Measurements from ENCODE around the gene ZNF418. TPM values are rescaled to one million over a fixed set of nuclear protein-coding genes. Genes with fewer than 3 reads are reported as not detected.

Gene ZNF418
- total and polyA plus RNA-seq, 7 donors, result 0.60 to 12.5 (median 9.4) TPM; not detected in 1

DNA sequence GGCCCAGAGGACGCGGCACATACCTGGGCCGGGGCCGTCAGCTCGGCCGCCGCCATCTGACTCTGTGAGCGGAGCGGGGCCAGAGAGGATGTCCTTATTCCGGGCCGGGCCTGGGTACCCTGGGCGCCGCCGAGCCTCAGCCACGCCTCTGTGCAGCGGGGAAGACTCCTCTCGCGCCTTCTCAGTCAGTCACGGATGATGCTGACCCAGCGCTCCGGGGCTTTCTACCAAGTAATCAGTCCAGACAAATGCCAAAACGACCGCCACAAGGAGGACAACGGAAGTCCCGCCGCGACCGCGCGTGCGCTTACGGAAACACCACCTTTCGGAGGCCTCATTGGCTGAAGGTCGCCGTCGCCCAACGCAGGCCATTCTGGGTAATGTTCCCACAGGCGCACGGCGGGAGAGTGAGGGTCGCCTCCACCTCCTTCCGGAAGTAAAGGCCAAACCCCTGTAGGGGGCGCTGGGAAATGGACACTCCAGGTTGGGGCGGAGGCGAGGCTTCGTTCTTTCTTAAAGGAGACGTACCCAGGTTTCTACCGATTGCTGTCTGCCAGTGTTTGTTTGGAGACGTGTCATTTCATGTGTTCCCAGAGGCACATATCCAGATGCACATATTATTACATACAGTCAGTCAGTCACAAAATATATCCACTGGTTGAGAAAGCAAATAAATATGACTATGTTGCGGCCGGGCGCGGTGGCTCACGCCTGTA lies 12.4 kb upstream of the ZNF418 start, which contains the start of gene ZNF256:
ZNF256 (minus strand) TSS at position 288 of the 716 bp plus-strand sequence; CDS start at position 56, 232 bp downstream.
- peak within 1 kb of the TSS; percentile 83 to 88 (median 86) for H3K27ac ChIP-seq
- peak within 1 kb of the TSS; percentile 80 to 96 (median 92) for H3K4me3 ChIP-seq
- H3K36me3 ChIP-seq, result peaks cover 7 to 21% (median 16%) of the 10 kb centered on the region in 4 donors
- TF ChIP-seq, protein P1, sequence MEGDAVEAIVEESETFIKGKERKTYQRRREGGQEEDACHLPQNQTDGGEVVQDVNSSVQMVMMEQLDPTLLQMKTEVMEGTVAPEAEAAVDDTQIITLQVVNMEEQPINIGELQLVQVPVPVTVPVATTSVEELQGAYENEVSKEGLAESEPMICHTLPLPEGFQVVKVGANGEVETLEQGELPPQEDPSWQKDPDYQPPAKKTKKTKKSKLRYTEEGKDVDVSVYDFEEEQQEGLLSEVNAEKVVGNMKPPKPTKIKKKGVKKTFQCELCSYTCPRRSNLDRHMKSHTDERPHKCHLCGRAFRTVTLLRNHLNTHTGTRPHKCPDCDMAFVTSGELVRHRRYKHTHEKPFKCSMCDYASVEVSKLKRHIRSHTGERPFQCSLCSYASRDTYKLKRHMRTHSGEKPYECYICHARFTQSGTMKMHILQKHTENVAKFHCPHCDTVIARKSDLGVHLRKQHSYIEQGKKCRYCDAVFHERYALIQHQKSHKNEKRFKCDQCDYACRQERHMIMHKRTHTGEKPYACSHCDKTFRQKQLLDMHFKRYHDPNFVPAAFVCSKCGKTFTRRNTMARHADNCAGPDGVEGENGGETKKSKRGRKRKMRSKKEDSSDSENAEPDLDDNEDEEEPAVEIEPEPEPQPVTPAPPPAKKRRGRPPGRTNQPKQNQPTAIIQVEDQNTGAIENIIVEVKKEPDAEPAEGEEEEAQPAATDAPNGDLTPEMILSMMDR (IDR thresholded peaks at IDR 0.05), result peak; percentile 51 to 67 (median 60)
- peak; percentile 19 to 27 for TF ChIP-seq POLR2A (IDR thresholded peaks at IDR 0.05)
- peak; percentile 47 to 79 (median 72) for TF ChIP-seq POLR2AphosphoS5 (IDR thresholded peaks at IDR 0.05)
- TF ChIP-seq EP300 (IDR thresholded peaks at IDR 0.05), result no peak
- H3K27me3 ChIP-seq, result no peaks in the 10 kb centered on the region
- DNase-seq, result peak; percentile 97
- 8 to 9% methylated on average over 54 of the region's 54 CpGs for WGBS, 2 donors
- intact Hi-C loops (cut with DNase I), result loop anchor here (2.0 to 5.0 kb wide), 3 partner anchors 31 to 207 kb away; partner anchors contain the start of genes ZNF417 and ZNF606
- peaks cover 0 to 27% (median 6%) of the 10 kb centered on the region in 4 donors for H3K9me3 ChIP-seq
- peaks cover 0 to 16% (median 12%) of the 10 kb centered on the region in 4 donors for H3K4me1 ChIP-seq

DNA sequence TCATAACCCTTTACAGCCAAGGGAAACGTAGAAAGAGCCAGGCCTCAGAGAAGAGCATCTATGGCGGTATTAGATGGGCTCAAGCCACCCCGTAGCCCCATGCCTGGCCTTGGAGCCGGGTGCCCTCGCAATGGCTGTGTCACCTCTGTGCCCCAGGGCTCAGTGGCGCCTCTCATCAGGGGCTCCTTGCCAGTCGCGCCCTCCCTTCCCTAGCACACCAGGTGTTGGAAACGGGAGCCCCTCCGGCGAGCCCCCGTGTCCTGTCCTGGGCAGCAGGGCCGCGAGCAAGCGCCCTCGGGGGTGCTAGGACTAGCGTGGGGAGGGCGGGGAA lies 11.9 kb upstream of the ZNF418 start:
- H3K27ac ChIP-seq, result peak overlapping the region; percentile 83 to 88 (median 86)
- no peak for TF ChIP-seq EP300 (IDR thresholded peaks at IDR 0.05)
- H3K36me3 ChIP-seq, result peaks cover 12 to 27% (median 21%) of the 10 kb centered on the region in 4 donors
- H3K4me3 ChIP-seq, result peak overlapping the region; percentile 80 to 96 (median 92)
- no peaks in the 10 kb centered on the region for H3K27me3 ChIP-seq
- intact Hi-C loops (cut with DNase I), result loop anchor here (2.0 to 5.0 kb wide), 3 partner anchors 30 to 208 kb away; partner anchors contain the start of genes ZNF417 and ZNF606
- H3K9me3 ChIP-seq, result peaks cover 0 to 32% (median 9%) of the 10 kb centered on the region in 4 donors
- WGBS, 2 donors, result 3% methylated on average over 18 of the region's 18 CpGs
- peaks cover 0 to 16% (median 12%) of the 10 kb centered on the region in 4 donors for H3K4me1 ChIP-seq
- no peak for DNase-seq

DNA sequence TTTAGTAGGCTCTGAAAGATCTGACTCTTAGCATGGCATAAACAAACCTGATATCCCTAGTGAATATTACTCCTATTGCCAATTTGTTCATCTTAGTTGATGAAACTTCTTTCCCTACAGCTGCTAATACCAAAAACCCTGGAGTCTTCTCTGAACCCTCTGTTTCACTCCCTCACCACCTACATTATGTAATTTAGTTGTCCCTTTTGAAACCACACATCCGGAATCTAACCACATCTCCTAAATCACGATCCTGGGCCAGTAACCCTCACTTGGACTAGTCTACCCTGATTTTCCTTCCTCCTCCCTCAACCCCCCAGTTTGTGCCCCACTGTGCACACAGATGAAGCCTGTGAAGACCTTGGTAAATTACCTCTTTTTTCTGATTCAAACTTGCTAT lies 11.1 kb upstream of the ZNF418 start:
- TF ChIP-seq, protein P1 (IDR thresholded peaks at IDR 0.05), result no peak
- no peak for TF ChIP-seq POLR2AphosphoS5 (IDR thresholded peaks at IDR 0.05)
- no peak for TF ChIP-seq EP300 (IDR thresholded peaks at IDR 0.05)
- no peak for TF ChIP-seq POLR2A (IDR thresholded peaks at IDR 0.05)
- H3K4me1 ChIP-seq, result peaks cover 0 to 16% (median 12%) of the 10 kb centered on the region in 4 donors
- peak overlapping the region in 1 of 4 donors; percentile 88 for H3K27ac ChIP-seq
- WGBS, 2 donors, result 63 to 77% methylated on average over 2 of the region's 2 CpGs
- no peaks in the 10 kb centered on the region for H3K27me3 ChIP-seq
- H3K9me3 ChIP-seq, result peaks cover 6 to 40% (median 16%) of the 10 kb centered on the region in 4 donors
- H3K4me3 ChIP-seq, result peak overlapping the region in 2 of 4 donors; percentile 80 to 96
- intact Hi-C loops (cut with DNase I), result loop anchor here (2.0 to 5.0 kb wide), 3 partner anchors 30 to 208 kb away; partner anchors contain the start of genes ZNF417 and ZNF606
- DNase-seq, result no peak
- H3K36me3 ChIP-seq, result peaks cover 16 to 34% (median 28%) of the 10 kb centered on the region in 4 donors

DNA sequence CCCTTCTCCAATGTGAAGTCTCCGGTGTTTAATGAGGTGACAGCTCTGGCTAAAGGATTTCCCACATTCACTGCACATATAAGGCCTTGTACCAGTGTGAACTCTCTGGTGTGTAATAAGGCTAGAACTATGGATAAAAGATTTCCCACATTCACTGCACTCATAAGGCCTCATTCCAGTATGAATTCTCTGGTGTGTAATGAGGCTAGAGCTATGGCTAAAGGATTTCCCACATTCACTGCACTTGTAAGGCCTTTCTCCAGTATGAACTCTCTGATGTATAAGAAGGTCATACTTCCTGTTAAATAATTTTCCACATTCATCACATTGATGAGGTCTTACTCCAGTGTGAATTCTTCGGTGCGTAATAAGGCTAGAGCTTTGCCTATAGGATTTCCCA lies 6.4 kb upstream of the ZNF418 start:
- WGBS, 2 donors, result 96 to 97% methylated on average over 3 of the region's 3 CpGs
- Histone ChIP-seq H3K27ac (no peak overlapping the region), H3K9me3 (peaks cover 8 to 51% (median 18%) of the 10 kb centered on the region in 4 donors), H3K27me3 (no peaks in the 10 kb centered on the region), H3K4me3 (no peak overlapping the region), H3K36me3 (peaks cover 16 to 49% (median 34%) of the 10 kb centered on the region in 4 donors), H3K4me1 (peaks cover 0 to 10% (median 7%) of the 10 kb centered on the region in 4 donors)
- TF ChIP-seq, protein P1 (IDR thresholded peaks at IDR 0.05), result no peak
- no peak for TF ChIP-seq POLR2AphosphoS5 (IDR thresholded peaks at IDR 0.05)
- TF ChIP-seq EP300 (IDR thresholded peaks at IDR 0.05), result no peak
- no peak for TF ChIP-seq POLR2A (IDR thresholded peaks at IDR 0.05)
- DNase-seq, result no peak
- intact Hi-C loops (cut with DNase I), result no loop called here

DNA sequence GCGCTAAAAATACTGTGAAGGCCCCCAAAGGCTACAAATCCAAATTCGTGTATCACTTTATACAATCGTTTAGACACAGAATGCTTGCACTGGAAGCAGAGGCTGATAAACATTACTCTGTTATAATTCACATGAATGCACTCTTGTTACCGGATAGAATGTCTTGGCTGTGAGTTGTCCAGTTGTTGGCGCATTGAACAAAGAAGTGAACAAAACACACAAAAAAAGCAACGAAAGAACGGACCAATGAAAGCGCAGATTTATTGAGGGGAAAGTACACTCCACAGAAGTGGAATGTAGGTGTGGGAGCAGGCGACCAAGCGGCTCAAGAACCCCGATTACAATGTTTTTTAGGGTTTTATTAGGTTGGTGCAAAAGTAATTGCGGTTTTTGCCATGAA lies 529 bp upstream of the ZNF418 start:
- peaks cover 0 to 8% (median 7%) of the 10 kb centered on the region in 4 donors for H3K4me1 ChIP-seq
- intact Hi-C loops (cut with DNase I), result no loop called here
- peak overlapping the region in 1 of 4 donors; percentile 77 for H3K4me3 ChIP-seq
- whole genome bisulfite sequencing, 2 donors, result 90 to 92% methylated on average over 12 of the region's 12 CpGs
- no peaks in the 10 kb centered on the region for H3K27me3 ChIP-seq
- no peak for DNase-seq
- no peak overlapping the region for H3K27ac ChIP-seq
- peaks cover 0 to 37% (median 9%) of the 10 kb centered on the region in 4 donors for H3K9me3 ChIP-seq
- H3K36me3 ChIP-seq, result peaks cover 0 to 23% (median under 1%) of the 10 kb centered on the region in 4 donors
- no peak for TF ChIP-seq EP300 (IDR thresholded peaks at IDR 0.05)
- TF ChIP-seq POLR2A (IDR thresholded peaks at IDR 0.05), result no peak
- TF ChIP-seq, protein P1 (IDR thresholded peaks at IDR 0.05), result no peak
- no peak for TF ChIP-seq POLR2AphosphoS5 (IDR thresholded peaks at IDR 0.05)
